D721Med (cell line): ENCODE data around the gene PCSK1N.

Experiments
- DNase-seq: peaks from one replicate; pipeline ENCODE4 v3.0.0; 2011; ENCODE audit warnings: low spot score; ENCODE audit not compliant: insufficient read length
- FAIRE-seq: peaks from 2 replicates; lab custom pipeline; 2011; peaks lifted over from hg19 to GRCh38; lab: Jason Lieb, UNC
- CTCF ChIP-seq: IDR thresholded peaks from 2 replicates; pipeline ENCODE4 v1.5.1; 2012; ENCODE audit warnings: mild to moderate bottlenecking, control low read depth; ENCODE audit not compliant: insufficient read depth; ENCODE audit errors: missing control alignments

Gene PCSK1N

GRCh38 chrX:48794340-48794910 lies 41.0 kb downstream of the PCSK1N start:
- no peak for TF ChIP-seq CTCF
- DNase-seq (no peak), FAIRE-seq (no peak)

- TF ChIP-seq CTCF, result no peak
- no peak for DNase-seq
- no peak for FAIRE-seq
Observed at GRCh38 chrX:48793935-48794334, 41.5 kb downstream of the PCSK1N start.

GRCh38 chrX:48792219-48792618 lies 43.2 kb downstream of the PCSK1N start:
- no peak for TF ChIP-seq CTCF
- DNase-seq (no peak), FAIRE-seq (no peak)

GRCh38 chrX:48791063-48791820 lies 44.2 kb downstream of the PCSK1N start:
- DNase-seq, result no peak
- no peak for TF ChIP-seq CTCF
- no peak for FAIRE-seq

GRCh38 chrX:48790477-48790876 lies 44.9 kb downstream of the PCSK1N start:
- FAIRE-seq (no peak), DNase-seq (no peak)
- TF ChIP-seq CTCF, result no peak

- DNase-seq (no peak), FAIRE-seq (no peak)
- no peak for TF ChIP-seq CTCF
Observed at GRCh38 chrX:48789366-48790220, 45.8 kb downstream of the PCSK1N start.
